Measurements from ENCODE around the gene GPC3.

GRCh38 chrX:133943507-133943906, 41.9 kb downstream of the GPC3 start:
- TF ChIP-seq POLR2A (IDR thresholded peaks at IDR 0.05; ENCODE audit: low read depth, low read length) (no peak), TAF1 (IDR thresholded peaks at IDR 0.05; ENCODE audit: borderline replicate concordance, low read depth, low read length) (no peak)
